IMR-90 (cell line): ENCODE data around the gene PDLIM4. TPM values are rescaled to one million over a fixed set of nuclear protein-coding genes. Genes with fewer than 3 reads are reported as not detected.

Experiments
- ATAC-seq: fragments of 200-7000 bp; cut with Tn5 transposase; 2 replicates; pipeline ENCODE4 v1.9.1; 2020; ENCODE audit warnings: low read depth, mild to moderate bottlenecking, moderate library complexity
- BruUV-seq: library from RNA; stranded (reverse); fragments of 400-500 nt; replicated peaks from 2 replicates; lab custom pipeline; 2021; lab: Mats Ljungman, UMichigan
- CTCF ChIA-PET: fragments of 300-600 bp; formaldehyde crosslinking; extraction: SDS; loops from one replicate; lab custom pipeline; 2021; ENCODE audit warnings: antibody characterized with exemption; lab: Yijun Ruan, JAX
- POLR2A ChIA-PET: fragments of 300-600 bp; sonication (Branson Sonifier 250); formaldehyde crosslinking; loops from one replicate; lab custom pipeline; 2022; ENCODE audit warnings: antibody characterized with exemption; ENCODE audit not compliant: unreplicated experiment; lab: Charles Lee
- DNase-seq: peaks from one replicate; pipeline ENCODE4 v3.0.0; 2013
- H2AFZ ChIP-seq: replicated peaks from 2 replicates; pipeline ENCODE3; 2013; ENCODE audit warnings: low read length, mild to moderate bottlenecking; ENCODE audit not compliant: poor library complexity
- H2AK5ac ChIP-seq: 2 replicates; pipeline ENCODE4 v1.6.1; 2013; ENCODE audit warnings: low read depth, low read length, inconsistent platforms
- H2AK9ac ChIP-seq: replicated peaks from 2 replicates; pipeline ENCODE3; 2013; ENCODE audit warnings: mild to moderate bottlenecking, low read depth, low read length, moderate library complexity; ENCODE audit not compliant: poor library complexity
- H2BK120ac ChIP-seq: 2 replicates; pipeline ENCODE4 v1.6.1; 2013; ENCODE audit warnings: low read depth, low read length, inconsistent platforms
- H2BK15ac ChIP-seq: 3 replicates; pipeline ENCODE4 v1.6.1; 2013; ENCODE audit warnings: low read depth, low read length, inconsistent platforms
- H2BK20ac ChIP-seq: 2 replicates; pipeline ENCODE4 v1.6.1; 2013; ENCODE audit warnings: low read depth, mild to moderate bottlenecking, inconsistent platforms, low read length, moderate library complexity
- H2BK5ac ChIP-seq: 2 replicates; pipeline ENCODE4 v1.6.1; 2013; ENCODE audit warnings: mild to moderate bottlenecking, low read depth, low read length, inconsistent platforms; ENCODE audit not compliant: poor library complexity, severe bottlenecking
- H3K14ac ChIP-seq: replicated peaks from 2 replicates; pipeline ENCODE4 v1.6.1; 2013; ENCODE audit warnings: low read depth, low read length, inconsistent platforms
- H3K18ac ChIP-seq: 2 replicates; pipeline ENCODE4 v1.6.1; 2013; ENCODE audit warnings: low read depth, low read length, control low read depth
- H3K23ac ChIP-seq: 2 replicates; pipeline ENCODE4 v1.6.1; 2013; ENCODE audit warnings: low read depth, low read length, inconsistent platforms
- H3K27ac ChIP-seq: 2 replicates; pipeline ENCODE4 v1.5.1; 2013; ENCODE audit warnings: mild to moderate bottlenecking, control low read depth, low read length; ENCODE audit not compliant: insufficient read depth
- H3K27me3 ChIP-seq: 2 replicates; pipeline ENCODE4 v1.6.1; 2013; ENCODE audit warnings: low read length; ENCODE audit not compliant: control insufficient read depth, insufficient read depth
- H3K36me3 ChIP-seq: 2 replicates; pipeline ENCODE4 v1.6.1; 2013; ENCODE audit warnings: low read length, mixed read lengths; ENCODE audit not compliant: control insufficient read depth, insufficient read depth
- H3K4ac ChIP-seq: 2 replicates; pipeline ENCODE4 v1.6.1; 2013; ENCODE audit warnings: low read depth, low read length, inconsistent platforms
- H3K4me1 ChIP-seq: 2 replicates; pipeline ENCODE4 v1.6.1; 2013; ENCODE audit warnings: low read length, mixed read lengths; ENCODE audit not compliant: control insufficient read depth, insufficient read depth
- H3K4me2 ChIP-seq: 2 replicates; pipeline ENCODE4 v1.6.1; 2013; ENCODE audit warnings: low read depth, mild to moderate bottlenecking, control low read depth, low read length, moderate library complexity
- H3K4me3 ChIP-seq: 2 replicates; pipeline ENCODE4 v1.5.1; 2013; ENCODE audit warnings: low read depth, mild to moderate bottlenecking, control low read depth, low read length, moderate library complexity; ENCODE audit not compliant: insufficient read depth
- H3K56ac ChIP-seq: 2 replicates; pipeline ENCODE4 v1.6.1; 2013; ENCODE audit warnings: low read length, inconsistent platforms; ENCODE audit not compliant: insufficient read depth; ENCODE audit errors: extremely low read depth
- H3K79me1 ChIP-seq, 2 experiments: 2 replicates each; pipeline ENCODE4 v1.6.1; 2013; ENCODE audit warnings: low read length in 2 of 2, inconsistent platforms in 1 of 2, low read depth in 1 of 2
- H3K9ac ChIP-seq: 2 replicates; pipeline ENCODE4 v1.6.1; 2013; ENCODE audit warnings: low read depth, low read length, control low read depth
- H3K9me1 ChIP-seq: 2 replicates; pipeline ENCODE4 v1.6.1; 2013; ENCODE audit warnings: low read length, inconsistent platforms; ENCODE audit not compliant: insufficient read depth
- H3K9me3 ChIP-seq: 2 replicates; pipeline ENCODE4 v1.6.1; 2013; ENCODE audit warnings: low read length; ENCODE audit not compliant: control insufficient read depth, insufficient read depth
- H4K20me1 ChIP-seq: 2 replicates; pipeline ENCODE4 v1.6.1; 2013; ENCODE audit warnings: low read length, inconsistent platforms; ENCODE audit not compliant: insufficient read depth
- H4K5ac ChIP-seq: 2 replicates; pipeline ENCODE4 v1.6.1; 2013; ENCODE audit warnings: mild to moderate bottlenecking, low read depth, low read length, control low read depth
- H4K8ac ChIP-seq, 2 experiments: 2 replicates each; pipeline ENCODE4 v1.6.1; 2013; ENCODE audit warnings: low read depth in 2 of 2, low read length in 2 of 2, control low read depth in 1 of 2, inconsistent platforms in 1 of 2
- H4K91ac ChIP-seq: 2 replicates; pipeline ENCODE4 v1.6.1; 2013; ENCODE audit warnings: low read depth, low read length, inconsistent platforms; ENCODE audit not compliant: insufficient read depth
- BHLHE40 ChIP-seq: fragments of 150-350 bp; IDR thresholded peaks from 2 replicates; pipeline ENCODE4 v1.6.1; 2016; ENCODE audit warnings: mild to moderate bottlenecking, low read depth, low read length
- CHD1 ChIP-seq: IDR thresholded peaks from 2 replicates; pipeline ENCODE4 v1.6.1; 2012; ENCODE audit warnings: low read depth, low read length, improper control_type of control experiment
- MAFK ChIP-seq: IDR thresholded peaks from 2 replicates; pipeline ENCODE4 v1.6.1; 2012; ENCODE audit warnings: low read depth, low read length, improper control_type of control experiment
- MXI1 ChIP-seq: IDR thresholded peaks from 2 replicates; pipeline ENCODE4 v1.6.1; 2012; ENCODE audit warnings: low read depth, mild to moderate bottlenecking, low read length, moderate library complexity, borderline replicate concordance
- NFE2L2 ChIP-seq: fragments of 150-350 bp; IDR thresholded peaks from 2 replicates; pipeline ENCODE4 v1.6.1; 2016; ENCODE audit warnings: low read depth, mild to moderate bottlenecking, low read length
- POLR2A ChIP-seq: IDR thresholded peaks from 2 replicates; pipeline ENCODE4 v1.6.1; 2012; ENCODE audit warnings: mild to moderate bottlenecking, low read depth, low read length
- WGBS, 2 experiments: methylation state at CpG; one replicate each; pipeline versions ENCODE4 v1.1.5 to v1.1.7; 2013; ENCODE audit warnings: missing lambda C conversion rate in 2 of 2; ENCODE audit not compliant: insufficient read length in 1 of 2; ENCODE audit errors: extremely low coverage in 2 of 2; 5-methylcytosine and 5-hydroxymethylcytosine counted together
- dilution Hi-C: fragments of 300-500 bp; cut with HindIII; formaldehyde crosslinking; loops from one replicate; pipeline ENCODE4 v1.14.3; 2018; ENCODE audit warnings: low sequenced_read_pairs; ENCODE audit not compliant: unreplicated experiment
- in situ Hi-C: fragments of 300-500 bp; cut with MboI; formaldehyde crosslinking; loops from 3 replicates; pipeline ENCODE4 v1.14.3; 2019; ENCODE audit warnings: low sequenced_read_pairs, inconsistent platforms, mixed read lengths
- intact Hi-C: fragments of 100-400 bp; cut with micrococcal nuclease; formaldehyde crosslinking; loops from 2 replicates; pipeline ENCODE4 v1.10.0; 2022
- polyA plus RNA-seq, 3 experiments: library from polyadenylated mRNA; depleted of rRNA; stranded (reverse); fragments of >200 nt; gene quantifications; 2 replicates each; pipeline ENCODE4 v1.2.3, GENCODE V29; 2012; ENCODE audit warnings: low replicate concordance in 1 of 3
- total RNA-seq: library from RNA; depleted of rRNA; stranded (reverse); fragments of >200 nt; gene quantifications from 2 replicates; pipeline ENCODE4 v1.2.3, GENCODE V29; 2012

The PDLIM4 gene
- total and polyA plus RNA-seq, 2 of the 4 experiments (the other 2 are of a cell fraction): 61.1 to 214 TPM

GRCh38 chr5:132237670-132238069 is 19.8 kb upstream of the PDLIM4 start:
- H2BK120ac ChIP-seq: no peak overlapping the region
- H3K9me1 ChIP-seq: 0 out of 2 replicates have a peak, but pooled peaks cover 3% of the 10 kb centered on the region
- no peaks in the 10 kb centered on the region for H3K9me3 ChIP-seq
- 0 out of 4 replicates have a peak overlapping the region, but pooled peaks of 1 of the 2 experiments have one; percentile 8 for H4K8ac ChIP-seq
- no peak overlapping the region for H3K56ac ChIP-seq
- no peak overlapping the region for H3K27ac ChIP-seq
- H2AK9ac ChIP-seq: no peak overlapping the region
- intact Hi-C loops: no loop called here
- no peak overlapping the region for H3K23ac ChIP-seq
- H4K91ac ChIP-seq: no peak overlapping the region
- H3K14ac ChIP-seq: no peak overlapping the region
- no peaks in the 10 kb centered on the region for H3K79me1 ChIP-seq
- ATAC-seq (no peak), DNase-seq (no peak)
- H4K5ac ChIP-seq: no peak overlapping the region
- H3K4me2 ChIP-seq: no peak overlapping the region
- TF ChIP-seq MXI1 (no peak), NFE2L2 (no peak), BHLHE40 (no peak), CHD1 (no peak), MAFK (no peak), POLR2A (no peak)
- H3K4me1 ChIP-seq: no peaks in the 10 kb centered on the region
- no peak overlapping the region for H2AFZ ChIP-seq
- no peak overlapping the region for H2BK20ac ChIP-seq
- no peaks in the 10 kb centered on the region for H3K36me3 ChIP-seq
- in situ Hi-C loops: no loop called here
- no peak overlapping the region for H2BK15ac ChIP-seq
- BruUV-seq: no TSS peak
- H4K20me1 ChIP-seq: no peaks in the 10 kb centered on the region
- H3K4ac ChIP-seq: no peak overlapping the region
- dilution Hi-C loops: no loop called here
- H2AK5ac ChIP-seq: 0 out of 2 replicates have a peak overlapping the region, but pooled peaks have one; percentile 40
- CTCF ChIA-PET: interaction anchor here (0.6 to 3.3 kb wide), 16 partner anchors 10 to 651 kb away, joined by 3 to 35 read pairs (median 4); partner anchors contain the start of gene P4HA2
- H3K27me3 ChIP-seq: no peaks in the 10 kb centered on the region; the same call in 1 of the 2 replicates
- WGBS, 2 experiments: no CpG with 5 or more reads among the region's 4 CpGs
- H3K4me3 ChIP-seq: no peak overlapping the region
- no peak overlapping the region for H3K18ac ChIP-seq
- POLR2A ChIA-PET: interaction anchor here (1.5 kb wide), 1 partner anchor 56 kb away, joined by 5 read pairs; no protein-coding TSS in a partner anchor
- no peak overlapping the region for H3K9ac ChIP-seq
- no peak overlapping the region for H2BK5ac ChIP-seq
